Adrenal gland (tissue), 5 donors: ENCODE measurements around the gene CDKN2D.

ENCODE experiments used
- POLR2A ChIP-seq, 2 donors: fragments of 450-650 bp; IDR thresholded peaks; one replicate each; pipeline ENCODE4 v1.6.1; 2017; ENCODE audit warnings: antibody characterized with exemption in 2 of 2, mild to moderate bottlenecking in 2 of 2, moderate library complexity in 1 of 2
- TF ChIP-seq, protein P1 (sequence below), 6 experiments: fragments of 450-650 bp in 4 of 6; fragments of 200-600 bp in 2 of 6; sonication (generic) in 1 of 6; IDR thresholded peaks; 1 replicate in 5 of 6; 2 replicates in 1 of 6; pipeline versions ENCODE4 v1.5.1 to v1.8.0; 2016 to 2021; ENCODE audit warnings: antibody characterized with exemption in 6 of 6, mild to moderate bottlenecking in 2 of 6, moderate library complexity in 1 of 6
- donor health status: DM: no; HTN: no; CAD: no.

DNA sequence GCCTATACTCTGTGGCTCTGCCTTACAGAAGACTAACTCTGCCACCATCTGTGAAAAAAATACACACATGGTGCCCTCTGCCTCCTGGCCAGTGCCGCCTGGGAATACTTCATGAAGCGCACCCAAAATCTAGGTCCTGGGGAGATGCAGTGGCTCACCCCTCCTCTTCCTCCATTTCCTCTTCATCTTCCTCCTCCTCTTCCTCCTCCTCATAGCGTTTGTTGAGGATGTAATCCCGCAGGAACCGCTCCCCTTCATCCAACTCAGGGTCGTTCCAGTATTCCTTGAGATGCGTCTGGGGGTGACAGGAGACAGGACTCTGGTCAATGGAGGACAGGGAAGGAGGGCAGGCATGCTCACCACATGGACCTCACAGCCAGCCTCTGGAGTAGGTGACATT is 8.6 kb downstream of the CDKN2D start:
- TF ChIP-seq, protein P1, sequence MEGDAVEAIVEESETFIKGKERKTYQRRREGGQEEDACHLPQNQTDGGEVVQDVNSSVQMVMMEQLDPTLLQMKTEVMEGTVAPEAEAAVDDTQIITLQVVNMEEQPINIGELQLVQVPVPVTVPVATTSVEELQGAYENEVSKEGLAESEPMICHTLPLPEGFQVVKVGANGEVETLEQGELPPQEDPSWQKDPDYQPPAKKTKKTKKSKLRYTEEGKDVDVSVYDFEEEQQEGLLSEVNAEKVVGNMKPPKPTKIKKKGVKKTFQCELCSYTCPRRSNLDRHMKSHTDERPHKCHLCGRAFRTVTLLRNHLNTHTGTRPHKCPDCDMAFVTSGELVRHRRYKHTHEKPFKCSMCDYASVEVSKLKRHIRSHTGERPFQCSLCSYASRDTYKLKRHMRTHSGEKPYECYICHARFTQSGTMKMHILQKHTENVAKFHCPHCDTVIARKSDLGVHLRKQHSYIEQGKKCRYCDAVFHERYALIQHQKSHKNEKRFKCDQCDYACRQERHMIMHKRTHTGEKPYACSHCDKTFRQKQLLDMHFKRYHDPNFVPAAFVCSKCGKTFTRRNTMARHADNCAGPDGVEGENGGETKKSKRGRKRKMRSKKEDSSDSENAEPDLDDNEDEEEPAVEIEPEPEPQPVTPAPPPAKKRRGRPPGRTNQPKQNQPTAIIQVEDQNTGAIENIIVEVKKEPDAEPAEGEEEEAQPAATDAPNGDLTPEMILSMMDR (IDR thresholded peaks at IDR 0.05), result no peak
- no peak for TF ChIP-seq POLR2A (IDR thresholded peaks at IDR 0.05)
